GM19328 (cell line): ENCODE data around the gene SBF2.

Source experiments
- ATAC-seq: cut with Tn5 transposase; IDR thresholded peaks from one replicate; pipeline ENCODE4 v1.9.1; 2021; ENCODE audit warnings: mild to moderate bottlenecking, moderate library complexity; ENCODE audit not compliant: unreplicated experiment

Gene SBF2

DNA sequence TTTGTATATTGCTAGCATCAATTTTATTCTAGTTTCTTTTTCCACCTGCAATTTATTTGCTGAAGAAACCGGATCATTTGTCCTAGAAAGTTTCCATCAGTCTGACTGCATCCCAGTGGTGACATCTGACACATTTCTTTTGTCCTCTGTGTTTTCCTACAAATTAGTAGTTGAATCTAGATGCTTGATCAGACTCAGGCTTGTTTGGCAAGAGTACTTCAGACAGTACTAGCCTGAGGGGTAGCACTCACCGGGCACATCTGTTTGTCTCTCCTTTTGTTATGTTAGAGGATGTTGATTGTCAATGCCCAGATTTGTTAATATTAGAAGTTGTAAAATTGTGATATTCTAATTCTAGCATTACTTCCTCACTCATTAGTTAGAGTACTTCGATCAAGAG lies 425.4 kb downstream of the SBF2 start:
- ATAC-seq: no peak

DNA sequence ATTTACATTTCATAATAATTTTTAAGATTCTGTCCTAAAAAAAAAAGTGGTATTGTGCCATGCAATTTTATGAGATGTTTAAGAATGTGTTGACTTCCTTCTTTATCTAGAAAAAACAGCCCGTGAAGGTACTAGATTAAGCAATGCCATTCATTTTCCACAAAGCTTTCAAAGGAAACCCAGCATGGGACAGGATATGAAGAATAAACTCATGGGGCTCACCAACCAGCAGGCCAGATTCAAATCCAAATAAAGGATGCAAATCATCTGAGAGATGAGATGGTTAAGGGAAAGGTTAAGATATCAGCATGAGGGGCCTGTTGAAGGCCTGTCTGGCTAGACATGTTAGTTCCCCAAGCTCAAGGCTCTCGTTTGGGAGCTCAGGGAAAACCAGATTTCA lies 431.0 kb downstream of the SBF2 start:
- ATAC-seq: no peak

DNA sequence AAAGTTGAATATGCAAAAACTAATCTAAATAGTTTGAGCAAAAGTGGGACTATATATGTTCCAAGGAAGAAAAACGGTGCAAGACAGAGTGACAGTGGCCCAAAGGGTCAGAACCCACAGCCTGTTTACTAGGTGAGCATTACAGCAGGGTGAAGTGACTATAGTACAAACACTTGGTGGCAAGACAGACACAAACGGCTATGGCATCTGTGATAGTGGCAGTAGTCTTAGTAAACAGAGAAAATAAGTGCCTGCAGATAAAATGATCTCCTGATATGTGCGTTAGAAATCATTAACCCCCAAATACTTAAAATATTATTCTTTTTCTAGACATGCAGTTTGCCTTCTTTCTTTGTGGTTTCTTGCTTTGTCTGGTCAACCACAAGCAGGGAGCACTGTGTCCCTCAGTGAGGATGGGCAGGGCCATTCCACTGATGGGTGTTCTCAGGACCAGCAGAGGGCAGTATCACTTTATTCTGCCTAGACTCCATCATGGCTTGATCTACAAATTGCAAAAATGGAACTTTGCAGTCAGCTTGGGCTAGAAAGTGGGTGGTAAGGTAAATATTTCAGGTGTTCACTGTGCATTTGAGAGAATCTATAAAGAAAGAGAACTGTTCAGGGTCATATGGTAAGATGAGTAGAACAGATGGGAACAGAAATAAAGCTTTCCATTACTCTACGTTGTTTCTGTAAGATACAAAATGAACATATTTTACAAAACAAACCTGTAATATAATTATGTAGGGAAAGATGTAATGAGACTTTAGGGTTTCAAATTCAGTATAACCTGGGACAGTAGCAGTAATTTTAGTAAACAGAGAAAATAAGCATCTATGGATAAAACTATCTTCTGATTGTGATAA lies 431.9 kb downstream of the SBF2 start:
- peak; percentile 92 for ATAC-seq

- ATAC-seq: no peak
These were observed 434.3 kb downstream of the SBF2 start for GRCh38 chr11:9859554-9860305.

DNA sequence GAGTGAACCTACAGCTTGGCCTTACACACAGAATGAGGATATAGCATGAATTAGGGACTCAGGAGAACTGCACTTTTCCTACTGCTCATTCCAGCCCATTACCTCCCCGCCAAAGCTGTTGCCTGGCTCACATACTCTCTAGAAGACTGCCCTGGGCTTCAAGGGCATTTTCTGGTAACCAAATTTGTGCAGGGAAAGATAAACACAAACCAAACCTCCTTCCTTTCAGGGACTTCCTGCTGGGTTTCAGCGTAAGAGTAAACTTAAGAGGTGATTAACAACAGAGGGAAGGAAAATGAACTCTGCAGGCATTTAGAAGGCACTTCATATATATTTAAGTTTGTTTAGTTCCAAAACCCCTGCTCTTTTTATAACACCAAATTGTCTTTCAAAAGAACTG lies 435.2 kb downstream of the SBF2 start:
- no peak for ATAC-seq

- ATAC-seq: no peak
These were observed 435.8 kb downstream of the SBF2 start for GRCh38 chr11:9858218-9858617.

DNA sequence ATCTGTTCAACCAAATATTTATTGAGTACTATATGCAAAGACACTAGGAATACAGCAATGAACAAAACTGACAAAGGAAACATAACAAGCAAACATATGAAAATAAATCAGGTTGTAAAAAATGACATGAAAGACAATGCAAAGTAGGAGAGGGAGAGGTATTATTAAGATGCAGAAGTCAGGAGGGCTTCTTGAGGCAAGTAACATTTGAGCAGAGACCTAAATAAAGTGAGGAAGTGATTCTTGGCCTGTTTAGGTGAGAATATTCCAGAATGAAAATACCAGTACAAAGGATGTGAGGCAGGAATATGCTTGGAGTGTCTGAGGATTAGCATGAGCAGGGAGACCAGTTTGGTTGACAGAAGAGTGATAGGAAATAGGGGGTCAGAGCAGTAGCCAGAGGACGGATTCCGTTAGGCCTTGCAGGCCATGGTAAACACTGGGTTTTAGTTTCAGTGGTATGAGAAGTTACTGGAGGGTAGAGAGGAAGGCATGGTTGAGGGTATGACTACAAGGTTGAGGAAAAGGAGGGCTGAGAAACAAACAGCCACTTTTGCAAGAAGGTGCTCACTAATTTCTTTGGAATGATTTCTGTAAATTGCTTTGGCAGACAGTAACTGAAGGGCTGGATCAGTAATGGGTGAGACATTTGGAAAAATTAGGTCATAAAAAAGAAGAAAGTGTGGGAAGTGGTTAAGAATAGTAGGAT lies 438.3 kb downstream of the SBF2 start:
- ATAC-seq: no peak

DNA sequence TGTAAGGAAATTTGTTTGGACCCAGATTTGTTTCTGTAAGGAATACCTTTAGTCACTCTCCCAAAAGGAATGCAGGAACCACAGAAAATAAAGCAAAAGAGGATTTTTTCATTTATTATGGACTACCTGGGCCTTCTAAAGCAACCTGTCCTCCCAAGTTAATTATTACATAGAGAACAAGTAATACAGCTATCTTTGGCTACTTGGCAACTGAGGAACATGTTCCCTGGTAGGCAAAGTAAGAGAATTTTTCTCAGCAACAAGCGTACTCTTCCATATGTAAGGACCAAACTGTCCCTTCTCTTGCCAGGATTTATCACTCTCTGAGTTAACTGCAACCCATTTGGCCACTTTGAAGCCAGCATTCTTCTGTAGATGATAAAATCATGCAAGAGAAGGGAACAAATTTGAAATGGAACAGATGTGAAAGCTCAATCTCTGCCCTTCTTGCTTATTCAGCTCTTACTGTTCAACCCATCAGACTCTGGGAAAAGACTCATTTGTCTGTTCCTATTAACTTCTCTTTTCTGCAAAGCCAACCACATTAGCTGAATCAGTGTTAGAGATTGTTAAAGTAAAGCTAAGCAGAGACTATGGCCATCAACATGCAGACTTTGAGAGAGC lies 440.0 kb downstream of the SBF2 start:
- ATAC-seq: no peak

DNA sequence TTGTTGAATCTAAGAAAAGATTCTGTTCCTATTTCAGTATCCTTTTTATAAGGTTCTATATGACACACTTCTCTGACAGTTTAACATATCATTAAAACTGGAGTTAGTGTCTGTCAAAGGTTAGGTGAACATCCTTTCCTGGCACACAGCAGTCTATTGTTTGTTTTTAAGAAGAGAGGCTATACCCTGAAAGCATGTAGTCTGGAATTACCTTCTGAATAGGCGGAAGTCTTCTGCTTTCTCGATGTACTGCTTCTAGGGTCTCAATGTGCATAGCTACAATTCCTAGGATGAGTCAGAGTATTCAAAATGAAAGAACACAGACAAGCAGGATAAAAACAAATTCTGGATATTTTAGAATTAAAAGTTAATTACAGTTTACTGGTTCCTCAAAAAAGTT lies 441.6 kb downstream of the SBF2 start:
- no peak for ATAC-seq

- ATAC-seq: no peak
These were observed 442.7 kb downstream of the SBF2 start for GRCh38 chr11:9851366-9851765.

DNA sequence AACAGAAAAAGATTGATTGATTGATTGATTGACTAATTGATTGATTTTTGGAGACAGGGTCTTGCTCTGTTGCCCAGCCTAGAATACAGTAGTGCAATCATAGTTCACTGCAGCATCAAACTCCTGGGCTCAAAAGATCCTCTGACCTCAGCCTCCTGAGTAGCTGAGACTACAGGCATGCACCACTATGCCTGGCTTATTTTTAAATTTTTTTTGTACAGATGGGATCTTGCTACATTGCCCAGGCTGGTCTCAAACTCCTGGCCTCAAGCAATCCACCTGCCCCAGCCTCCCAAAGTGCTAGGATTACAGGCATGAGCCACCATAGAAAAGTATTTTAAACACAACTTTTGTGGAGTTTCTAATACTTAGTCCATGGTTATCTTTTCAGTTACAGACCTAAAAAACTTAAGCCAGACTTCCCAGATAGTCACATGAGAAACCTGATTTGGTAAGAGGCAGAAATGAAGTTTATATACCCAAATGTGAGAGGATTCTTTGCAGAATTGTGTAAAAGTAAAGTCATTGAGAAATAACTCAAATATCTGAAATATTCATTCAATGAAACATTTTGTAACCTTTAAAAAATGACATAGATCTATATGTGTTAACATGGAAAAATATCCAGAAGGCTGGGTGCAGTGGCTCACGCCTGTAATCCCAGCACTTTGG lies 443.7 kb downstream of the SBF2 start:
- ATAC-seq: no peak

GRCh38 chr11:9849389-9849788 lies 444.6 kb downstream of the SBF2 start:
- no peak for ATAC-seq

- no peak for ATAC-seq
These were observed 446.4 kb downstream of the SBF2 start for GRCh38 chr11:9847636-9848035.

DNA sequence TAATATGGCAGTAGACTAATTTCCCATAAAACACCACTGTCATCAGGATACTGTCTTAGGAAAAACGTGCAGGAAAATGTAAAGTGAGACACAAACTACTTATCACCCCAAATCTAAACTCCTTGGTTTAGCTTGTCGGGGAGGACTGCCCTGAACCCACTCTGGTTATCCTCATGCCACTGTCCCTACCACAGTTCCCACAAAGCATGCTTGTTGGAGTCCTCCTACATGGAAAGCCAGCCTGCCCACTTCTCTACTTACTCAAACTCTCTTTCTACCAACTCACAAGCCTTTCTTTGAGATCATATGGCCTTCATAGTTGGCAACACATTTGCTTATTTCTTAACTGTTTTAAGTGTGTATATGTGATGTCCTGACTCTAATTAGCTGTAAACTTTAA lies 451.1 kb downstream of the SBF2 start:
- ATAC-seq: no peak

- no peak for ATAC-seq
These were observed 453.5 kb downstream of the SBF2 start for GRCh38 chr11:9840460-9841004.

DNA sequence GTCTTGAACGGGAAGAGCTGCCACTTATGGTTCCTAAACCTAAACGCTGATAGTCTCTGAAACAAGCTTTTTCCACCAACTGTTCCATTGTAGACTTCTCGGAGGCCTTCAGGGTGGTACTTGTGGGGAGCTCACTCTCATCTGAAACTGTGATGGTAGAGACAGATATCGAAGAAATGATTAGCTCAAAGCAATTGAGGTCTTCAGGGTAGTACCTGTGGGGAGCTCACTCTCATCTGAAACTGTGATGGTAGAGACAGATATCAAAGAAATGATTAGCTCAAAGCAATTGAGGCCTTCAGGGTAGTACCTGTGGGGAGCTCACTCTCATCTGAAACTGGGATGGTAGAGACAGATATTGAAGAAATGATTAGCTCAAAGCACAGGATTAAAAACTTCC lies 454.5 kb downstream of the SBF2 start:
- no peak for ATAC-seq

GRCh38 chr11:9838961-9839360 lies 455.1 kb downstream of the SBF2 start:
- ATAC-seq: no peak

GRCh38 chr11:9838229-9838628 lies 455.8 kb downstream of the SBF2 start:
- ATAC-seq: no peak

GRCh38 chr11:9834291-9834690 lies 459.7 kb downstream of the SBF2 start:
- no peak for ATAC-seq

GRCh38 chr11:9831122-9831521 lies 462.9 kb downstream of the SBF2 start:
- ATAC-seq: no peak
